Heart right ventricle (tissue), 16 donors: ENCODE results near the gene SLC25A30. TPM values are rescaled to one million over a fixed set of nuclear protein-coding genes. Genes with fewer than 3 reads are reported as not detected.
A peak's percentile ranks its signal among the peaks of the same experiment; 100 is the strongest.

Source experiments
- ATAC-seq, 8 donors: fragments of 200-7000 bp; cut with Tn5 transposase; one replicate each; pipeline ENCODE4 v1.9.1; 2020; ENCODE audit warnings: mild to moderate bottlenecking in 8 of 8, moderate library complexity in 8 of 8, moderate number of reproducible peaks in 1 of 8
- DNase-seq, 2 donors: peaks; one replicate each; pipeline ENCODE4 v3.0.0-alpha.2; 2020
- H3K27ac ChIP-seq, 10 donors: fragments of 200-600 bp; sonication (generic) in 2 of 10; one replicate each; pipeline versions ENCODE4 v1.5.0 to v1.8.0; 2020 to 2022; ENCODE audit warnings: mild to moderate bottlenecking in 3 of 10
- H3K27me3 ChIP-seq, 7 donors: fragments of 200-600 bp; one replicate each; pipeline ENCODE4 v1.8.0; 2021 to 2022; ENCODE audit warnings: mild to moderate bottlenecking in 2 of 7
- H3K36me3 ChIP-seq, 9 donors: fragments of 200-600 bp; sonication (generic) in 1 of 9; one replicate each; pipeline versions ENCODE4 v1.5.0 to v1.8.0; 2020 to 2022; ENCODE audit warnings: mild to moderate bottlenecking in 2 of 9
- H3K4me1 ChIP-seq, 9 donors: fragments of 200-600 bp; sonication (generic) in 1 of 9; one replicate each; pipeline versions ENCODE4 v1.5.0 to v1.8.0; 2020 to 2022; ENCODE audit warnings: mild to moderate bottlenecking in 4 of 9
- H3K4me3 ChIP-seq, 10 donors: fragments of 200-600 bp; sonication (generic) in 2 of 10; one replicate each; pipeline versions ENCODE4 v1.5.0 to v1.8.0; 2020 to 2022; ENCODE audit warnings: mild to moderate bottlenecking in 7 of 10, moderate library complexity in 2 of 10
- H3K9me3 ChIP-seq, 11 donors: fragments of 200-600 bp in 10 of 11; sonication (generic) in 2 of 11; one replicate each; pipeline versions ENCODE4 v1.5.0 to v1.8.0; 2013 to 2022; ENCODE audit warnings: mild to moderate bottlenecking in 2 of 11, control low read depth in 1 of 11, moderate library complexity in 1 of 11
- CTCF ChIP-seq, 9 donors: fragments of 200-600 bp; sonication (generic) in 2 of 9; IDR thresholded peaks; one replicate each; pipeline versions ENCODE4 v1.5.0 to v1.8.0; 2021 to 2022; ENCODE audit warnings: antibody characterized with exemption in 9 of 9, mild to moderate bottlenecking in 5 of 9, moderate library complexity in 1 of 9
- WGBS, 2 donors: extraction: QIAGEN DNeasy Blood & Tissue Kit; methylation state at CpG; one replicate each; pipeline ENCODE4 v1.1.7; 2013; ENCODE audit warnings: inconsistent platforms in 1 of 2; 5-methylcytosine and 5-hydroxymethylcytosine counted together
- intact Hi-C, 10 donors: fragments of 100-400 bp; cut with DNase I; formaldehyde crosslinking; loops; one replicate each; pipeline versions ENCODE4 v1.11.1 to v1.14.2; 2022
- polyA plus RNA-seq, 2 donors: library from polyadenylated mRNA; stranded (reverse); fragments of 200-250 nt; gene quantifications; one replicate each; pipeline ENCODE4 v1.2.3, GENCODE V29; 2013
- total RNA-seq, 10 donors: library from RNA; stranded (reverse); fragmentation: NEBNext Ultra II Directional in 3 of 10; extraction: Animal tissue kit (Norgen Biotek cat#: 25700) in 3 of 10; gene quantifications; one replicate each; pipeline versions ENCODE4 v1.2.1 to v1.2.4, GENCODE V29; 2021 to 2023
- donor health status: Arrhythmogenic right ventricular cardiomyopathy.
- donor health status: ischemic (EF 13 %, LVEDD 7.1; RV severe dilation, severe dysfunction).
- donor health status: healthy with polysubstance abuse.
- donor health status: DM: no; HTN: yes; CAD: no.
- donor health status: DM: no; HTN: no; CAD: no.
- donor health status: ischemic (EF 25% LVEDD 6.9; RV normal size, moderate dysfunction).
- donor health status: ischemic (EF 25% LVEDD 5.7; RV mildly dilated, moderate dysfunction).
- donor health status: healthy.
- donor health status: DM: yes; HTN: yes; CAD: no.
- donor health status: Ischemic cardiomyopathy.
- donor health status: ischemic (EF 35%, LVEDD 5.7; RV mildly dilated, moderate dysfunction).
- donor health status: nonischemic (EF 11% LVEDD 7.7; RV severe dilation, severe dysfunction).
- donor health status: DM: yes; HTN: yes; CAD: no.
- donor health status: PGD.
- donor health status: ischemic (EF 29% LVEDD 5.4; RV normal size, mild dysfunction).
- donor health status: nonischemic (EF 23%, LVEDD 6.1; RV moderate dilation, normal function).

SLC25A30 gene
- total and polyA plus RNA-seq, 12 donors = 9.3 to 280 (median 157) TPM

- WGBS, 2 donors = 71 to 74% methylated on average over 5 of the region's 5 CpGs
- no peak for DNase-seq
- Histone ChIP-seq H3K9me3 (no peaks in the 10 kb centered on the region), H3K4me1 (peaks cover 5 to 37% (median 18%) of the 10 kb centered on the region in 9 donors), H3K36me3 (peaks cover 0 to 14% (median 0%) of the 10 kb centered on the region in 9 donors), H3K27ac (peak overlapping the region in 3 of 10 donors; percentile 17 to 25 (median 19)), H3K27me3 (no peaks in the 10 kb centered on the region), H3K4me3 (no peak overlapping the region)
- no peak for TF ChIP-seq CTCF (IDR thresholded peaks at IDR 0.05)
- no peak for ATAC-seq
- intact Hi-C loops = loop anchor here in 9 of 10 donors (5.0 to 10.0 kb wide), 5 partner anchors 89 to 119 kb away; partner anchors contain the start of gene COG3 (in 3 of the 9)
Observed at GRCh38 chr13:45373162-45373547, 45.0 kb downstream of the SLC25A30 start.

GRCh38 chr13:45372189-45373161, 45.7 kb downstream of the SLC25A30 start:
- Histone ChIP-seq H3K9me3 (no peaks in the 10 kb centered on the region), H3K4me1 (peaks cover 5 to 42% (median 25%) of the 10 kb centered on the region in 9 donors), H3K27ac (peak overlapping the region in 4 of 10 donors; percentile 17 to 25 (median 20)), H3K27me3 (no peaks in the 10 kb centered on the region), H3K36me3 (peaks cover 0 to 14% (median 0%) of the 10 kb centered on the region in 9 donors), H3K4me3 (no peak overlapping the region)
- DNase-seq (no peak), ATAC-seq (peak in 3 of 8 donors; percentile 17 to 33 (median 22))
- intact Hi-C loops = loop anchor here in 9 of 10 donors (5.0 to 10.0 kb wide), 5 partner anchors 90 to 120 kb away; partner anchors contain the start of gene COG3 (in 3 of the 9)
- 75 to 79% methylated on average over 24 of the region's 24 CpGs for WGBS, 2 donors
- TF ChIP-seq CTCF (IDR thresholded peaks at IDR 0.05) = no peak

GRCh38 chr13:45370922-45371406, 47.2 kb downstream of the SLC25A30 start:
- H3K27ac ChIP-seq = peak overlapping the region in 3 of 10 donors; percentile 10 to 66 (median 12)
- H3K27me3 ChIP-seq = no peaks in the 10 kb centered on the region
- WGBS, 2 donors = 17 to 18% methylated on average over 30 of the region's 30 CpGs
- peak; percentile 88 to 99 (median 96) for TF ChIP-seq CTCF (IDR thresholded peaks at IDR 0.05)
- peaks cover 0 to 14% (median 0%) of the 10 kb centered on the region in 9 donors for H3K36me3 ChIP-seq
- H3K9me3 ChIP-seq = no peaks in the 10 kb centered on the region
- peak; percentile 81 to 91 (median 87) for ATAC-seq
- DNase-seq = peak; percentile 73 to 77
- intact Hi-C loops = loop anchor here (2.0 to 10.0 kb wide), 6 partner anchors 91 to 121 kb away; partner anchors contain the start of gene COG3 (in 4 of the 10)
- H3K4me3 ChIP-seq = peak overlapping the region in 6 of 10 donors; percentile 9 to 37 (median 29)
- H3K4me1 ChIP-seq = peaks cover 5 to 44% (median 26%) of the 10 kb centered on the region in 9 donors

- Histone ChIP-seq H3K9me3 (peaks cover 0 to 1% (median 0%) of the 10 kb centered on the region in 11 donors), H3K36me3 (peaks cover 0 to 27% (median 0%) of the 10 kb centered on the region in 9 donors), H3K27me3 (no peaks in the 10 kb centered on the region), H3K27ac (no peak overlapping the region), H3K4me3 (no peak overlapping the region), H3K4me1 (peaks cover 5 to 44% (median 26%) of the 10 kb centered on the region in 9 donors)
- ATAC-seq (no peak), DNase-seq (no peak)
- intact Hi-C loops = no loop called here
- whole genome bisulfite sequencing, 2 donors = 96 to 97% methylated on average over 4 of the region's 4 CpGs
- TF ChIP-seq CTCF (IDR thresholded peaks at IDR 0.05) = no peak
Observed at GRCh38 chr13:45369116-45369515, 49.1 kb downstream of the SLC25A30 start.
